Neural crest cell (in vitro differentiated cells): Measurements from ENCODE around the gene SVEP1. TPM values are rescaled to one million over a fixed set of nuclear protein-coding genes. Genes with fewer than 3 reads are reported as not detected.
A peak's percentile ranks its signal among the peaks of the same experiment; 100 is the strongest.

Experiments
- DNase-seq: peaks from one replicate; pipeline ENCODE4 v3.0.0; 2021; ENCODE audit warnings: low read depth, mixed read lengths, low spot score
- H3K27ac Mint-ChIP-seq: one replicate; pipeline ENCODE4 v1.8.0; 2021; ENCODE audit warnings: mild to moderate bottlenecking, mixed read lengths; ENCODE audit not compliant: unreplicated experiment
- H3K27me3 Mint-ChIP-seq: 2 replicates; pipeline ENCODE4 v1.8.0; 2021; ENCODE audit warnings: low read depth, mild to moderate bottlenecking, mixed read lengths
- H3K36me3 Mint-ChIP-seq: 2 replicates; pipeline ENCODE4 v1.8.0; 2021; ENCODE audit warnings: low read depth, mild to moderate bottlenecking, mixed read lengths
- H3K4me1 Mint-ChIP-seq: 2 replicates; pipeline ENCODE4 v1.8.0; 2021; ENCODE audit warnings: mixed read lengths
- H3K4me3 Mint-ChIP-seq: one replicate; pipeline ENCODE4 v1.8.0; 2021; ENCODE audit warnings: mild to moderate bottlenecking, mixed read lengths
- H3K9me3 Mint-ChIP-seq: 2 replicates; pipeline ENCODE4 v1.8.0; 2021; ENCODE audit warnings: mixed read lengths
- total RNA-seq: library from RNA; stranded (reverse); gene quantifications from 2 replicates; pipeline ENCODE4 v1.2.1, GENCODE V29; 2021
- TF ChIP-seq, protein P1 (sequence below): fragments of 200-600 bp; sonication (generic); conservative IDR thresholded peaks from 2 replicates; pipeline ENCODE4 v1.5.0; 2021; ENCODE audit warnings: antibody characterized with exemption, mild to moderate bottlenecking

The SVEP1 gene
- total RNA-seq, 1 donor from 2014 or later = 1.3 TPM

DNA sequence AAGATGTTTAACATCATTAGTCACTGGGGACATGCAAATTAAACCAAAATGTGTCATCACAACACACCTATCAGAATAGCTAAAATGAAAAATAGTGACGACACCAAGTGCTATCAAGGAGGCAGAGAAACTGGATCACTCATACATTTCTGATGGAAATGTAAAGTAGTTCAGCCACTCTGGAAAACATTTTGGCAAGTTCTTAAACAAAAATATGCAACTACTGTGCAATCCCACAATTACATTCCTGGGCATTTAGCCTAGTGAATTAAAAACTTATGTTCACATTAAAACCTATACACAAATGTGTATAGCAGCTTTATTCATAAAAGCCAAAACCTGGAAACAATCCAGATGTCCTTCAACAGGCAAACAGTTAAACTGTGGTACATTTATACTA is 53.1 kb downstream of the SVEP1 start:
- no peak overlapping the region for H3K27ac Mint-ChIP-seq
- DNase-seq = no peak
- no peaks in the 10 kb centered on the region for H3K36me3 Mint-ChIP-seq
- no peak overlapping the region for H3K4me3 Mint-ChIP-seq
- peaks cover 4% of the 10 kb centered on the region for H3K4me1 Mint-ChIP-seq
- H3K9me3 Mint-ChIP-seq = peaks cover 6% of the 10 kb centered on the region
- TF ChIP-seq, protein P1, sequence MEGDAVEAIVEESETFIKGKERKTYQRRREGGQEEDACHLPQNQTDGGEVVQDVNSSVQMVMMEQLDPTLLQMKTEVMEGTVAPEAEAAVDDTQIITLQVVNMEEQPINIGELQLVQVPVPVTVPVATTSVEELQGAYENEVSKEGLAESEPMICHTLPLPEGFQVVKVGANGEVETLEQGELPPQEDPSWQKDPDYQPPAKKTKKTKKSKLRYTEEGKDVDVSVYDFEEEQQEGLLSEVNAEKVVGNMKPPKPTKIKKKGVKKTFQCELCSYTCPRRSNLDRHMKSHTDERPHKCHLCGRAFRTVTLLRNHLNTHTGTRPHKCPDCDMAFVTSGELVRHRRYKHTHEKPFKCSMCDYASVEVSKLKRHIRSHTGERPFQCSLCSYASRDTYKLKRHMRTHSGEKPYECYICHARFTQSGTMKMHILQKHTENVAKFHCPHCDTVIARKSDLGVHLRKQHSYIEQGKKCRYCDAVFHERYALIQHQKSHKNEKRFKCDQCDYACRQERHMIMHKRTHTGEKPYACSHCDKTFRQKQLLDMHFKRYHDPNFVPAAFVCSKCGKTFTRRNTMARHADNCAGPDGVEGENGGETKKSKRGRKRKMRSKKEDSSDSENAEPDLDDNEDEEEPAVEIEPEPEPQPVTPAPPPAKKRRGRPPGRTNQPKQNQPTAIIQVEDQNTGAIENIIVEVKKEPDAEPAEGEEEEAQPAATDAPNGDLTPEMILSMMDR = no peak
- H3K27me3 Mint-ChIP-seq = no peaks in the 10 kb centered on the region

DNA sequence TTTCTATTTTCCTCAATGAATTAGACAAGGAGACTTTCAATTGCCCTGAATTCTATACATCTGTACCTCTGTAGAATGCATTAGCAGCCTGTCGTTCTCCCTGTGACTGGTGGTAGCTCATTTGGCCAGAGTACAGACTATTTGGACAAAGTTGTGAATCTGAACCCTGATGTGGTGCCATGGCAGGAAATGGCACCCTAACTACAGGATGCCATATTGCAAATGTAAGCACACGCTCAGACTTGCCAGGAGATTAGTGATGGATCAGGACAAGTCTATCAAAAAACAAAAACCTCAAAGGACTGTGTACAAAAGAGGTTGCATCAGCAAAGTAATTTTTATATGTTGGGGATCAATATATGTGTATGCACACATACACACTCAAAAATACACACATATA is 58.3 kb downstream of the SVEP1 start:
- peak overlapping the region; percentile 68 for H3K27ac Mint-ChIP-seq
- TF ChIP-seq, protein P1 = no peak
- H3K4me1 Mint-ChIP-seq = peaks cover 4% of the 10 kb centered on the region
- H3K27me3 Mint-ChIP-seq = no peaks in the 10 kb centered on the region
- no peak overlapping the region for H3K4me3 Mint-ChIP-seq
- H3K9me3 Mint-ChIP-seq = no peaks in the 10 kb centered on the region
- DNase-seq = no peak
- no peaks in the 10 kb centered on the region for H3K36me3 Mint-ChIP-seq

DNA sequence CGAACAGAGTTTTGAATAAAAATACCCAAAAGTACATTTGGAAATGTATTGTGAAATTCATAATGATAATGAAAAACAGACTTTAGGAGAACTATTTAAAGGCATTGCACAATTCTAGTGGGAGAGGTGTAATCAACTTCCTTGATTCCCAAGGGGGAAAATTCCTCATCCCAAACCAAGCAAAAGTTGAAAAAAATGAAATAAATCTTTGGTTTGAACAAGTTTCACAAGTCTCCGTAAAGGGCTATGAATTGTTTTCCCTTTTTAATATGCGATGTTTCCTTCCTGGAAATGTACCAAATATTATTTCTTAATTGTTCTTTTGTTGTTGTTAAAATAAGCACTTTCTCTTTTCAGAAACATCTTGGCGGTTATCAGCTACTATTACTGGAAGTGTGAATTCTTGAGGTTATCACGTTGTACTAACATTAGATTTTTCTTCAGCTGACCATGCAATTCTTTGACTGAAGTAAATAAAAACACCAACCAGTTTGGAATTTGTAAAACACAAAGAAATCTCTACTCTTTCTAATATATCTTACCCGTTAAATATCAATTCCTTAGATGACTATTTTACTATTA is 59.3 kb downstream of the SVEP1 start:
- DNase-seq = no peak
- TF ChIP-seq, protein P1 = no peak
- Mint-ChIP-seq H3K4me1 (peaks cover 4% of the 10 kb centered on the region), H3K36me3 (no peaks in the 10 kb centered on the region), H3K9me3 (no peaks in the 10 kb centered on the region), H3K4me3 (no peak overlapping the region), H3K27me3 (no peaks in the 10 kb centered on the region), H3K27ac (no peak overlapping the region)

DNA sequence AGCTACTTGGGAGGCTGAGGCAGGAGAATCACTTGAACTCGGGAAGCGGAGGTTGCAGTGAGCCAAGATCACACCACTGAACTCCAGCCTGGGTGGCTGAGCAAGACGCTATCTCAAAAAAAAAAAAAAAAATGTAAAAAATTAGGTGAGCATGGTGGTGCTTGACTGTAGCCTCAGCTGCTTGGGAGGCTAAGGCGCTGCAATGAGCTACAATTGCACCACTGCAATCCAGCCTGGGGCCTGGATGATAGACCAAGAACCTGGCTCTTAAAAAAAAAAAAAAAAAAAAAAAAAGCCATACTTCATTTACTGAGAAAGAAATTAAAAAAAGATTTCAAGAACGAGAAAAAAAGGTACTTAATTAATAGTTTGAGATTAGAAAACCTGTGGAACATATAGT is 62.1 kb downstream of the SVEP1 start:
- Mint-ChIP-seq H3K4me1 (peaks cover 9% of the 10 kb centered on the region), H3K36me3 (no peaks in the 10 kb centered on the region), H3K27me3 (no peaks in the 10 kb centered on the region), H3K9me3 (no peaks in the 10 kb centered on the region), H3K27ac (no peak overlapping the region), H3K4me3 (no peak overlapping the region)
- DNase-seq = no peak
- TF ChIP-seq, protein P1 = no peak

DNA sequence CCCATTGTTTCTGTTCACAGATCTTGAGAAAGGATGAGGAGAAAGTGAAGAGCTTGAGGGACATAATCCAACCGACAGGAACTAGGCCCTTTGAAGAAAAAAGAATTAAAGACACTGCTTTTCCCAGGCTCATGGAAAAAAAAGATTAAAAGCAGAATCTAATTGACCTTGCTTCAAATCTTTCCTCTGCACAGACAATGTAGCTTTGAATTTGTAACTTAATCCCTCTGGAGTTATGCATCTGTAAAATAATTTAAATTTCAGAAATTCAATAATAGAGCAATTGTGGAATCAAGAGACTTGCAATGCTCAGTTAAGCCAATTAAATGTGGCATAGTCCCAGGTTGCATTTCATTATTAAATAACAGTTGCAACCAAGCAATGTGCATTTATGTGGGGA is 64.6 kb downstream of the SVEP1 start:
- Mint-ChIP-seq H3K4me1 (peaks cover 5% of the 10 kb centered on the region), H3K27ac (no peak overlapping the region), H3K4me3 (no peak overlapping the region), H3K36me3 (no peaks in the 10 kb centered on the region), H3K27me3 (no peaks in the 10 kb centered on the region), H3K9me3 (no peaks in the 10 kb centered on the region)
- no peak for DNase-seq
- TF ChIP-seq, protein P1 = no peak
